HG03469 (cell line): ENCODE data around the gene CDKN2B-AS1.

Source experiments
- ATAC-seq: cut with Tn5 transposase; IDR thresholded peaks from one replicate; pipeline ENCODE4 v1.9.1; 2021; ENCODE audit warnings: mild to moderate bottlenecking, moderate library complexity, moderate number of reproducible peaks; ENCODE audit not compliant: unreplicated experiment

Gene CDKN2B-AS1

GRCh38 chr9:22147813-22148527 lies 153.4 kb downstream of the CDKN2B-AS1 start:
- peak; percentile 62 for ATAC-seq

DNA sequence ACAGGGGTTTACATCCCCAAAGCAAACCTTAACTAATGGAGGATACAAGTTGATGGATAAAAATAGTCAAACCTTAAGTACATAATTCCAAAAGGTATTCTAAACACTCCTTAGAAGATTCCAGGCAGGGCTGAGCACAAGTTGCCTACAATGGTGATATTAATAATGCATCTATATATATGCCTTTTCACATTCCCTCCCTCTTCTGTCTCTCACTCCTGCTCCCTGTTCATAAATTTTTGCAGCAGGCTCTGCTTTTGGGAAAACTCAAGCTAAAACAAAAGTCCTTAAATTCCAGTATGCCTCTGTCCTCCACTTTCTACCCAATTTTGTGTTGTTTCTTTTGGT lies 153.9 kb downstream of the CDKN2B-AS1 start:
- ATAC-seq = no peak

GRCh38 chr9:22148876-22149637 lies 154.5 kb downstream of the CDKN2B-AS1 start:
- no peak for ATAC-seq

DNA sequence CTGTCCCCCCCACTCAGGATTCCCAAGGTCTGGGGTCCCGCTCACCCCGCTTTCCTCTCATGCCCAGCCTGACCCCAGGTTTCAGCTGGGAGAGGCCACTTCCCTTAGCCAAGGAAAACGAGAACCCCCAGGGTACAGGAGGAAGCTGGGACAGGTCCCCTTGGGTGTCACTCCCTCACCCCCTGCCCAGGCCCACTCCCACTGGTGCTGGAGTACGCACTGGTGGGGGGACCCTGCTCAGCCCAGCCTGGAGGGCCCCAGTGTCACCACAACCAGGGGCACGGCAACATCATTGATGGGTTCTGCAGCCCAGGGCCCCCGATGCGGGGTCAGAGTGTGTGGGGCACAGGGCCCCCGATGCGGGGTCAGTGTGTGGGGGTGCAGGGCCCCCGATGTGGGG lies 159.5 kb downstream of the CDKN2B-AS1 start:
- ATAC-seq = no peak

- no peak for ATAC-seq
These were observed 162.0 kb downstream of the CDKN2B-AS1 start for GRCh38 chr9:22156586-22156985.

- no peak for ATAC-seq
These were observed 162.7 kb downstream of the CDKN2B-AS1 start for GRCh38 chr9:22157276-22157675.

DNA sequence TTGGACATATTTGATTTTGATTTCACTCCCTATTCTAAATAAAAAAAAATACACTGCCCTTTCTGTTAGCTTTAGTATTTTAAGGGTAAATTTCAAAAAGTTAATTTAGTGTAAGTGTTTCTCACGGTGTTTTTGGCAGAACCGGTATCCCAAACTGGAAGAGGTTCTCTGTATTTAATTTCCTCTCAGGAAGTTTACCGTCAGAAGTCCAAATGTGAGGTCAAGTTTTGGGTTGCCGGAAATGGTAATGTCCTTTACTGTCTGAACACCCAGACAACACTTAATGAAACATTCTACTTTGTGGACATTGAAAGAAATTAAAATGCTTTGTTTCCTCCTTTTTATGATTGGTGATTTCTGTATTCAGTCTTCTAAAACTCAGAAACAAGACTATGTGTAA lies 163.2 kb downstream of the CDKN2B-AS1 start:
- no peak for ATAC-seq

GRCh38 chr9:22158271-22158670 lies 163.7 kb downstream of the CDKN2B-AS1 start:
- ATAC-seq = no peak

GRCh38 chr9:22158927-22159346 lies 164.3 kb downstream of the CDKN2B-AS1 start:
- no peak for ATAC-seq

GRCh38 chr9:22159586-22159985 lies 165.0 kb downstream of the CDKN2B-AS1 start:
- no peak for ATAC-seq

GRCh38 chr9:22160221-22160620 lies 165.6 kb downstream of the CDKN2B-AS1 start:
- no peak for ATAC-seq

GRCh38 chr9:22165144-22165543 lies 170.6 kb downstream of the CDKN2B-AS1 start:
- ATAC-seq = no peak

DNA sequence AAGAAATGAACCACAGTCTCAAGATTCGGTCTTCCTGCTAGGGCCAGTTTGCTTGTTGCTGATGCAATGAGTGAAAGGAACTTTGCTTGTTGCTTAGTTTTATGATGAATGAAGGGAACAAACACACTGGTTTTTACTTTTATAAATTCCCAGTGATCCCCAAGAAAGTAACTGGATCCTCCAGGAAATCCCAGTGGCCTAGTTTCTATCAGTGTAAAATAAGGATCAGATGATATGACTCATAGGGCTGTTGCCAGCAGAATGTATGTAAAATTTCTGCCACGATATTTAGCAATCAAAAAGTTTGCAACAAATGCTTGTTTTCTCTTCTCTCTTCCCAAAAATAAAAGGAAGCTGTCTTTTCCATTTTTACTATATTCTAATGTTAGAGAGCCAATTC lies 174.7 kb downstream of the CDKN2B-AS1 start:
- no peak for ATAC-seq

GRCh38 chr9:22169727-22170503 lies 175.3 kb downstream of the CDKN2B-AS1 start:
- ATAC-seq = no peak
